Dendritic cell treated with granulocyte-macrophage colony-stimulating factor and Interleukin-4, amounts not matched to agents 40 ng/mL and 50 ng/mL, for 4 days (primary cell): ENCODE measurements around the gene PPFIA1.

Experiments
- H3K27ac Mint-ChIP-seq: one replicate; pipeline ENCODE4 v1.8.0; 2022; ENCODE audit warnings: mild to moderate bottlenecking, mixed read lengths
- H3K27me3 Mint-ChIP-seq: one replicate; pipeline ENCODE4 v1.8.0; 2022; ENCODE audit warnings: mild to moderate bottlenecking, mixed read lengths
- H3K36me3 Mint-ChIP-seq: one replicate; pipeline ENCODE4 v1.8.0; 2022; ENCODE audit warnings: low read depth, mixed read lengths
- H3K4me1 Mint-ChIP-seq: one replicate; pipeline ENCODE4 v1.8.0; 2022; ENCODE audit warnings: low read depth, mixed read lengths
- H3K4me3 Mint-ChIP-seq: one replicate; pipeline ENCODE4 v1.8.0; 2022; ENCODE audit warnings: mild to moderate bottlenecking, moderate library complexity, mixed read lengths
- H3K9me3 Mint-ChIP-seq: one replicate; pipeline ENCODE4 v1.8.0; 2022; ENCODE audit warnings: mixed read lengths
- intact Hi-C: fragments of 100-400 bp; cut with micrococcal nuclease; formaldehyde crosslinking; loops from one replicate; pipeline ENCODE4 v1.15.0; 2022

PPFIA1 gene

GRCh38 chr11:70423523-70424505 is 153.3 kb downstream of the PPFIA1 start:
- Mint-ChIP-seq H3K36me3 (no peaks in the 10 kb centered on the region), H3K27ac (no peak overlapping the region), H3K4me1 (peaks cover 21% of the 10 kb centered on the region), H3K27me3 (peaks cover 93% of the 10 kb centered on the region), H3K4me3 (no peak overlapping the region), H3K9me3 (no peaks in the 10 kb centered on the region)
- intact Hi-C loops: no loop called here

DNA sequence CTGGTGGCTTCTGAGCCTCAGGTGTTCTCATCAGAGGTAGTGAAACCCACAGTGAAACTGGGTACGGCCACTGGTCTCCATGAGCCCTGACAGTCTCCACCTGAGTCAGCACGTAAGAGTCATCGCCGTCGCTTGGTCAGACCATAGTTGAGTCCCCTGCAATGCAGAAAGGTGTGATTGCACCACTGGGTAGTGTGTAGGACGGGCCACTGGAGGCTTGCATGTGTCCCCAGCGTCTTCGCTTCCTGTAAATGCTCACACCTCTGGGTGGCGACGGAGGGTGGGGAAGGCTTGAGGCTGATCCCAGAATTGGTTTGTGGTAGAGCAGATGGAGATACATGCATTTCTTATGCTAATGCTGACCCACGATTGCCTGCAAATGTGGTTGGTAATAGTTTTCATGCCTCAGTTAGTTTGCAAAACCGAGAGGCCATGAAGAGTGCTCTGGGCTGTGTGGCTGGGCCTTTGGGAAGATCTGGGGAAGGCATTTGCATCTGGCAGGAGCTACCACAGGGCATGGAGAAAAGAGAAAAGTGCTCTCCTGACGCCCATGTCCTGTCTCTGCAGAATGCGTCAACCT is 154.4 kb downstream of the PPFIA1 start:
- H3K36me3 Mint-ChIP-seq: no peaks in the 10 kb centered on the region
- H3K27ac Mint-ChIP-seq: no peak overlapping the region
- peaks cover 21% of the 10 kb centered on the region for H3K4me1 Mint-ChIP-seq
- H3K27me3 Mint-ChIP-seq: peaks cover 94% of the 10 kb centered on the region
- no peaks in the 10 kb centered on the region for H3K9me3 Mint-ChIP-seq
- H3K4me3 Mint-ChIP-seq: no peak overlapping the region
- intact Hi-C loops: no loop called here

- peaks cover 21% of the 10 kb centered on the region for H3K4me1 Mint-ChIP-seq
- no peaks in the 10 kb centered on the region for H3K36me3 Mint-ChIP-seq
- peaks cover 93% of the 10 kb centered on the region for H3K27me3 Mint-ChIP-seq
- no peak overlapping the region for H3K4me3 Mint-ChIP-seq
- intact Hi-C loops: no loop called here
- no peaks in the 10 kb centered on the region for H3K9me3 Mint-ChIP-seq
- H3K27ac Mint-ChIP-seq: no peak overlapping the region
These were observed 156.9 kb downstream of the PPFIA1 start for GRCh38 chr11:70427436-70427835.

DNA sequence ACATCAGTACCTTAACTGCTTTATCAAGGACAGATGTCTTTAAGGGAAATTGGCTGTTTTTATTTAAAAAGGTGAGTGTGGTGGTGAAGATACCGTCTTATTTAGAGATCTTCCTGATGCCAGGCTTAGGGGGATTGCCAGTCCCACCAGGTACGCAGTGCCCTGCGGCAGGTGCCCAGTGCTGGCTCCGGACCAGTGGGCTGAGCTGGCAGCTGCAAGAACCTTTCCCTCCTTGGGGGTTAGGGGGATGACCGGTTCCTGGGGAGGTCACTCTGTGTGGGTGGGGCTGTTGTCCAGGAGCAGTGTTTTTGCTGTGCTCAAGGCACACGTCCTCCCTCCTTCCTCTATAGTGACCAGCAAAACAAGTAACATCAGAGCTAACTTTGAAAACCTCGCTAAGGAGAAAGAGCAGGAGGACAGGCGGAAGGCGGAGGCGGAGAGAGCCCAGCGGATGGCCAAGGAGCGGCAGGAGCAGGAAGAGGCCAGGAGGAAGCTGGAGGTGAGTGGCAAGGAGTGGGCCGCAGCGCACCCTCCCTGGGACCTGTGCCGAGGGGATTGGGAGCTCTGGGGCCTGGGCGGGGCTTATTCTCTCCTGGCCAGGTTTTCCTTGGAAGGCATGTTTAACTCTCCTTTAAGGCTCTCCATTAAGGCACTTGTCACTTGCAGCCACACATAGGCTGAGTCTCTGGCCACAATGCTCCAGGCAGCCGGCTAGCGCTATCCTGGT is 158.4 kb downstream of the PPFIA1 start:
- H3K4me3 Mint-ChIP-seq: no peak overlapping the region

GRCh38 chr11:70429428-70429705 is 158.9 kb downstream of the PPFIA1 start:
- H3K27ac Mint-ChIP-seq: no peak overlapping the region
- H3K36me3 Mint-ChIP-seq: no peaks in the 10 kb centered on the region
- intact Hi-C loops: no loop called here
- H3K27me3 Mint-ChIP-seq: peaks cover 93% of the 10 kb centered on the region
- H3K4me3 Mint-ChIP-seq: no peak overlapping the region
- no peaks in the 10 kb centered on the region for H3K9me3 Mint-ChIP-seq
- peaks cover 3% of the 10 kb centered on the region for H3K4me1 Mint-ChIP-seq

More for the DNA sequence above, 158.4 kb downstream of the PPFIA1 start:
- Mint-ChIP-seq H3K27me3 (peaks cover 93% of the 10 kb centered on the region), H3K27ac (no peak overlapping the region), H3K36me3 (no peaks in the 10 kb centered on the region), H3K9me3 (no peaks in the 10 kb centered on the region), H3K4me1 (peaks cover 8% of the 10 kb centered on the region)
- intact Hi-C loops: no loop called here

- no peak overlapping the region for H3K27ac Mint-ChIP-seq
- no peaks in the 10 kb centered on the region for H3K4me1 Mint-ChIP-seq
- H3K4me3 Mint-ChIP-seq: no peak overlapping the region
- H3K27me3 Mint-ChIP-seq: peaks cover 93% of the 10 kb centered on the region
- no peaks in the 10 kb centered on the region for H3K9me3 Mint-ChIP-seq
- intact Hi-C loops: no loop called here
- no peaks in the 10 kb centered on the region for H3K36me3 Mint-ChIP-seq
These were observed 159.4 kb downstream of the PPFIA1 start for GRCh38 chr11:70429724-70430521.

GRCh38 chr11:70430671-70431574 is 160.4 kb downstream of the PPFIA1 start:
- no peak overlapping the region for H3K4me3 Mint-ChIP-seq
- peaks cover 92% of the 10 kb centered on the region for H3K27me3 Mint-ChIP-seq
- no peaks in the 10 kb centered on the region for H3K4me1 Mint-ChIP-seq
- no peaks in the 10 kb centered on the region for H3K9me3 Mint-ChIP-seq
- no peak overlapping the region for H3K27ac Mint-ChIP-seq
- no peaks in the 10 kb centered on the region for H3K36me3 Mint-ChIP-seq
- intact Hi-C loops: no loop called here

- no peak overlapping the region for H3K27ac Mint-ChIP-seq
- no peaks in the 10 kb centered on the region for H3K36me3 Mint-ChIP-seq
- no peak overlapping the region for H3K4me3 Mint-ChIP-seq
- no peaks in the 10 kb centered on the region for H3K4me1 Mint-ChIP-seq
- H3K27me3 Mint-ChIP-seq: peaks cover 91% of the 10 kb centered on the region
- no peaks in the 10 kb centered on the region for H3K9me3 Mint-ChIP-seq
- intact Hi-C loops: no loop called here
These were observed 161.1 kb downstream of the PPFIA1 start for GRCh38 chr11:70431611-70432010.

GRCh38 chr11:70432065-70432464 is 161.6 kb downstream of the PPFIA1 start:
- intact Hi-C loops: no loop called here
- Mint-ChIP-seq H3K9me3 (no peaks in the 10 kb centered on the region), H3K27me3 (peaks cover 93% of the 10 kb centered on the region), H3K4me3 (no peak overlapping the region), H3K27ac (no peak overlapping the region), H3K4me1 (no peaks in the 10 kb centered on the region), H3K36me3 (no peaks in the 10 kb centered on the region)

GRCh38 chr11:70432580-70432979 is 162.1 kb downstream of the PPFIA1 start:
- Mint-ChIP-seq H3K4me3 (no peak overlapping the region), H3K27ac (no peak overlapping the region), H3K9me3 (no peaks in the 10 kb centered on the region), H3K27me3 (peaks cover 95% of the 10 kb centered on the region), H3K4me1 (no peaks in the 10 kb centered on the region), H3K36me3 (no peaks in the 10 kb centered on the region)
- intact Hi-C loops: no loop called here

- Mint-ChIP-seq H3K4me1 (peaks cover 2% of the 10 kb centered on the region), H3K36me3 (no peaks in the 10 kb centered on the region), H3K27me3 (peaks cover 96% of the 10 kb centered on the region), H3K4me3 (no peak overlapping the region), H3K27ac (no peak overlapping the region), H3K9me3 (no peaks in the 10 kb centered on the region)
- intact Hi-C loops: no loop called here
These were observed 162.5 kb downstream of the PPFIA1 start for GRCh38 chr11:70433038-70433437.

DNA sequence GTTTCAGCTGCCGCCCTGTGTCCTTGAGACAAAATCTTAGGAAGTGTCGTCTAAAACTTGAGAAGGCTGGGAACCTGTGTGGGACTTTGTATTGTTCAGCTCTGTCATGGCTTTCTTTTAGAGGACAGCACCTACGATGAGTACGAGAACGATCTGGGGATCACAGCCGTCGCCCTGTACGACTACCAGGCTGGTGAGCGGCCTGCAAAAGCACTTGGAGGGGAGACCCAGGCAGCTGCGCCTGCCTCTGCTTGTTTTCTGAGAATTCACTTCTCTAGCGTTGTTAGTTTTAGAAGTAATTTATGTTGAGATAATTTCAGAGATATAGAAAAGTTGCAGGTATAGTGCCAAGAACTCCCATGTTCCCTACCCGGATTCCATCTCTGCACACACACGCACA is 163.0 kb downstream of the PPFIA1 start:
- intact Hi-C loops: no loop called here
- Mint-ChIP-seq H3K36me3 (no peaks in the 10 kb centered on the region), H3K4me1 (peaks cover 7% of the 10 kb centered on the region), H3K27ac (no peak overlapping the region), H3K27me3 (peaks cover 96% of the 10 kb centered on the region), H3K9me3 (no peaks in the 10 kb centered on the region), H3K4me3 (no peak overlapping the region)
